ENCODE data around the gene PHF20. TPM values are rescaled to one million over a fixed set of nuclear protein-coding genes. Genes with fewer than 3 reads are reported as not detected.

Gene PHF20
- total and polyA plus RNA-seq, 2 donors from 2014 or later: 12.3 to 48.4 TPM

DNA sequence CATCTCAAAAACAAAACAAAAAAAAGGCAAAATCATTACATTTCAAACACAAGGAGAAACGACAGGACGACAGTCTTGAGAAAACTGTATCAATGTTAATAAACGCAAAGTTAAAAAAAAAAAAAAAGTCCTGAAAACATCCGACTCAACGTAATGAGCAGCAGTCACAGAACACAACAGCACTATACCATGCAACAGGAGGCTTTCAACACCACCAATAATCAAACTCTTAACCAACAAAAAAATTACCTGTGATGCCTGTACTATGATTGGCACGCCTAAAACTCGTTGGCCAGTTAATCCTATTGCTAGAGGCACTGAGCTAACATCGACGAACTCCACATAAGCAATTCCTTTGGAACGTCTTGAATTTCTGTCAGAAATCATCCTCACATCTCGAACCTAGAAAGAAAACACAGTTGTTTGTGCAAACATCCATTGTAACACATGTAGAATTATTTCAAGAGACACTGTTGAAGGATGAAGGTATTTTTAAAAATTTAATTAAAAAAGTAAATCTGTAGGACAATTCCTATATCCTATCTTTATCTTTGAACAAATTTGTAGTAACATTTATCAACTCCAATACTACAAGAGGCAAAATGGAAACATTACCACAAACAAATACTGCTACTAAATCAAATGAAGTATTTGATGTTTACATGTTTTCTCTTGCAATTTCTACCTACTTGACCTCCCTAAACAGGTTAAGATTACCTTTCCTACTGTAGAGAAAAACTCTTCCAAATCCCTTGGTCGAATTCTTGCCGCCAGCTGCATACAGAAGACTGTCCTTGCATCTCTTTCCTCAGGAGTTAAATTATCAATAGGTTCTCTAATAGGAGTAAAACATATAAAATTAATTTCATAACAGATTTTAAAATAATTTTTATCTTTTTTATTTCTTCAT is 47.2 kb upstream of the PHF20 start:
- FAIRE-seq (no peak), DNase-seq (no peak)
- TF ChIP-seq, protein P1, sequence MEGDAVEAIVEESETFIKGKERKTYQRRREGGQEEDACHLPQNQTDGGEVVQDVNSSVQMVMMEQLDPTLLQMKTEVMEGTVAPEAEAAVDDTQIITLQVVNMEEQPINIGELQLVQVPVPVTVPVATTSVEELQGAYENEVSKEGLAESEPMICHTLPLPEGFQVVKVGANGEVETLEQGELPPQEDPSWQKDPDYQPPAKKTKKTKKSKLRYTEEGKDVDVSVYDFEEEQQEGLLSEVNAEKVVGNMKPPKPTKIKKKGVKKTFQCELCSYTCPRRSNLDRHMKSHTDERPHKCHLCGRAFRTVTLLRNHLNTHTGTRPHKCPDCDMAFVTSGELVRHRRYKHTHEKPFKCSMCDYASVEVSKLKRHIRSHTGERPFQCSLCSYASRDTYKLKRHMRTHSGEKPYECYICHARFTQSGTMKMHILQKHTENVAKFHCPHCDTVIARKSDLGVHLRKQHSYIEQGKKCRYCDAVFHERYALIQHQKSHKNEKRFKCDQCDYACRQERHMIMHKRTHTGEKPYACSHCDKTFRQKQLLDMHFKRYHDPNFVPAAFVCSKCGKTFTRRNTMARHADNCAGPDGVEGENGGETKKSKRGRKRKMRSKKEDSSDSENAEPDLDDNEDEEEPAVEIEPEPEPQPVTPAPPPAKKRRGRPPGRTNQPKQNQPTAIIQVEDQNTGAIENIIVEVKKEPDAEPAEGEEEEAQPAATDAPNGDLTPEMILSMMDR (IDR thresholded peaks at IDR 0.05; ENCODE audit: borderline replicate concordance, extremely low read depth, insufficient read depth): no peak
- Histone ChIP-seq H3K9ac (ENCODE audit: low read length in 3 of 3) (no peak overlapping the region), H3K9me3 (ENCODE audit: control insufficient read depth in 2 of 3, insufficient read depth in 1 of 3, low read length in 3 of 3) (no peaks in the 10 kb centered on the region), H3K4me3 (ENCODE audit: low read length in 3 of 3) (no peak overlapping the region), H3K36me3 (ENCODE audit: control insufficient read depth in 2 of 3, insufficient read depth in 3 of 3, low read length in 3 of 3) (peaks cover 35 to 81% (median 51%) of the 10 kb centered on the region in 3 donors), H3K4me1 (ENCODE audit: control insufficient read depth in 2 of 3, insufficient read depth in 2 of 3, low read depth in 1 of 3, low read length in 3 of 3) (no peaks in the 10 kb centered on the region), H3K27me3 (ENCODE audit: control insufficient read depth, insufficient read depth, low read length) (no peaks in the 10 kb centered on the region), H3K27ac (ENCODE audit: low read depth in 2 of 2, low read length in 2 of 2) (no peak overlapping the region)
- intact Hi-C loops (cut with DNase I): no loop called here

DNA sequence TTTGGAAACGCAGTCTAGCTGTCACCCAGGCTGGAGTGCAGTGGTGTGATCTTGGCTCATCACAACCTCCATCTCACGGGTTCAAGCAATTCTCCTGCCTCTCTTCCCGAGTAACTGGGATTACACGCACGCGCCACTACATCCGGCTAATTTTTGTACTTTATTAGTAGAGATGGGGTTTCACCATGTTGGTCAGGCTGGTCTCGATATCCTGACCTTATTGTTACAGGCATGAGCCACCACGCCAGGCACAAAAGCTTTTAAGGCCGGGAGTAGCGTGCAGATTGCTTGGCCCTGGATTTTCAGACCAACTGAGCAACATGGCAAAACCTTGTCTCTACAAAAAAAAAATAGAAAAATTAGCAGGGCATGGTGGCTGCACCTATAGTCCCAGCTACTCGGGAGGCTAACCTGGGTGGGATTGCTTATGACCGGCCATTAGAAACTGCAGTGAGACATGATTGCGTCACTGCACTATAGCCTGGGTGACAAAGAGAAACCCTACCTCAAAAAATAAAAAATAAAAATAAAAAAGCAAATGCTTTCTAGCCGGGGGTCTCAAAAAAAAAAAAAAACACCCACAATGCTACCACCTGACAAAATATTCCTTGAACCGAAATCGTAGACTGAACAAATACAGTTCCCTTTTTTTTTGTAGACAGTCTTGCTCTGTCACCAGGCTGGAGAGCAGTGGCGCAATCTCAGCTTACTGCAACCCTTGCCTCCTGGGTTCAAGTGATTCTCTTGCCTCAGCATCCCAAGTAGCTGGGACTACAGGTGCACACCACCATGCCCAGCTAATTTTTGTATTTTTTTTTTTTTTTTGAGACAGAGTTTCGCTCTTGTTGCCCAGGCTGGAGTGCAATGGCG is 44.7 kb upstream of the PHF20 start:
- Histone ChIP-seq H3K4me3 (ENCODE audit: low read length in 3 of 3) (no peak overlapping the region), H3K27me3 (ENCODE audit: control insufficient read depth, insufficient read depth, low read length) (no peaks in the 10 kb centered on the region), H3K36me3 (ENCODE audit: control insufficient read depth in 2 of 3, insufficient read depth in 3 of 3, low read length in 3 of 3) (peaks cover 29 to 79% (median 42%) of the 10 kb centered on the region in 3 donors), H3K4me1 (ENCODE audit: control insufficient read depth in 2 of 3, insufficient read depth in 2 of 3, low read depth in 1 of 3, low read length in 3 of 3) (peaks cover 0 to 2% (median 0%) of the 10 kb centered on the region in 3 donors), H3K27ac (ENCODE audit: low read depth in 2 of 2, low read length in 2 of 2) (no peak overlapping the region), H3K9me3 (ENCODE audit: control insufficient read depth in 2 of 3, insufficient read depth in 1 of 3, low read length in 3 of 3) (no peaks in the 10 kb centered on the region), H3K9ac (ENCODE audit: low read length in 3 of 3) (no peak overlapping the region)
- TF ChIP-seq, protein P1 (IDR thresholded peaks at IDR 0.05; ENCODE audit: borderline replicate concordance, extremely low read depth, insufficient read depth): no peak
- FAIRE-seq (no peak), DNase-seq (no peak)
- intact Hi-C loops (cut with DNase I): no loop called here

DNA sequence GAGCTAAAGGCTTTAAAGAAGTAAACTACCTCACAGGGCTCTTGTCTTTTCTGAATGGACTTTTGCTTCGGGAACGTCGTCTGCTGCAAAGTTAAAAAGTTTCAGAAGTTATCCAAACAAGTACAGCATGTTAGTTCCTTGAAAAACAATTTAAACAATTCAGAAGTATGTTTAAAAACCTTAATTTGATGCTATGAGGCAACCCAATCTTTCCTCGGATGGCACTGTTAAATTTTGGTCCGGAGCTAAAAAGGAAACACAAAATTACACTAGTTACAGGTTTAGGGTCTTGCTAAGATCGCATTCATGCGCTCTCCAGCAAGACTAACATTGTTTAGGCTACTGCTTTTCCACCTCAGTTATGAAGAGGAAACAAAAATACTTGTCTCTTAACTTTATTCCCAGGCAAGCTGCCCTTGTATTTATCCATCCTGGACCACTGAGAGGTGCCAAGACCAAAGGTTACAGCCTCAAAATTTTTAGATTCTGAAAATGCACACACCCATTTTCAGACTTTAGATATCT is 42.5 kb upstream of the PHF20 start:
- Histone ChIP-seq H3K9ac (ENCODE audit: low read length in 3 of 3) (no peak overlapping the region), H3K27me3 (ENCODE audit: control insufficient read depth, insufficient read depth, low read length) (no peaks in the 10 kb centered on the region), H3K4me3 (ENCODE audit: low read length in 3 of 3) (no peak overlapping the region), H3K27ac (ENCODE audit: low read depth in 2 of 2, low read length in 2 of 2) (no peak overlapping the region), H3K4me1 (ENCODE audit: control insufficient read depth in 2 of 3, insufficient read depth in 2 of 3, low read depth in 1 of 3, low read length in 3 of 3) (peaks cover 0 to 5% (median 2%) of the 10 kb centered on the region in 3 donors), H3K9me3 (ENCODE audit: control insufficient read depth in 2 of 3, insufficient read depth in 1 of 3, low read length in 3 of 3) (no peaks in the 10 kb centered on the region), H3K36me3 (ENCODE audit: control insufficient read depth in 2 of 3, insufficient read depth in 3 of 3, low read length in 3 of 3) (peaks cover 27 to 84% (median 41%) of the 10 kb centered on the region in 3 donors)
- TF ChIP-seq, protein P1 (IDR thresholded peaks at IDR 0.05; ENCODE audit: borderline replicate concordance, extremely low read depth, insufficient read depth): no peak
- DNase-seq (no peak), FAIRE-seq (no peak)
- intact Hi-C loops (cut with DNase I): no loop called here
